HepG2 (cell line): ENCODE measurements around the gene CDK9. TPM values are rescaled to one million over a fixed set of nuclear protein-coding genes. Genes with fewer than 3 reads are reported as not detected.
A peak's percentile ranks its signal among the peaks of the same experiment; 100 is the strongest.

Experiments used
- DPF2 ChIP-seq: sonication (generic); formaldehyde crosslinking; IDR thresholded peaks from 2 replicates; pipeline ENCODE4 v1.4.0; 2020; ENCODE audit warnings: mild to moderate bottlenecking, low read depth, missing genetic modification reagents, borderline replicate concordance
- E2F5 ChIP-seq: sonication (generic); formaldehyde crosslinking; conservative IDR thresholded peaks from 2 replicates; pipeline ENCODE4 v1.4.0; 2020; ENCODE audit warnings: missing genetic modification reagents
- ELF4 ChIP-seq: sonication (generic); formaldehyde crosslinking; IDR thresholded peaks from 2 replicates; pipeline ENCODE4 v1.5.0; 2020; ENCODE audit warnings: missing genetic modification reagents, mild to moderate bottlenecking, moderate library complexity, borderline replicate concordance
- EZH2 ChIP-seq: conservative IDR thresholded peaks from 2 replicates; pipeline ENCODE4 v1.6.1; 2012; ENCODE audit warnings: mild to moderate bottlenecking, low read depth, low read length, moderate library complexity
- GATAD2A ChIP-seq: IDR thresholded peaks from 2 replicates; pipeline ENCODE4 v1.6.1; 2016
- HDAC2 ChIP-seq: sonication (generic); formaldehyde crosslinking; IDR thresholded peaks from 2 replicates; pipeline ENCODE4 v1.4.0; 2020; ENCODE audit warnings: missing genetic modification reagents
- MBD4 ChIP-seq: IDR thresholded peaks from 2 replicates; pipeline ENCODE4 v1.6.1; 2012; ENCODE audit warnings: low read length, inconsistent platforms, borderline replicate concordance
- NAIF1 ChIP-seq: sonication (generic); formaldehyde crosslinking; IDR thresholded peaks from 2 replicates; pipeline ENCODE4 v1.5.0; 2020; ENCODE audit warnings: mild to moderate bottlenecking, missing genetic modification reagents, borderline replicate concordance
- NR2C2 ChIP-seq: sonication (generic); formaldehyde crosslinking; IDR thresholded peaks from 2 replicates; pipeline ENCODE4 v1.4.0; 2020; ENCODE audit warnings: missing genetic modification reagents, mild to moderate bottlenecking, moderate library complexity, borderline replicate concordance
- PLSCR1 ChIP-seq: sonication (generic); formaldehyde crosslinking; IDR thresholded peaks from 2 replicates; pipeline ENCODE4 v1.5.0; 2020; ENCODE audit warnings: missing genetic modification reagents, mild to moderate bottlenecking, borderline replicate concordance
- RBFOX2 ChIP-seq: fragments of 200-400 bp; formaldehyde crosslinking; IDR thresholded peaks from 2 replicates; pipeline ENCODE4 v1.6.1; 2017; ENCODE audit warnings: low read depth, mild to moderate bottlenecking, low read length
- RFX1 ChIP-seq: fragments of 450-650 bp; IDR thresholded peaks from 2 replicates; pipeline ENCODE4 v1.6.1; 2017
- SP5 ChIP-seq: IDR thresholded peaks from 2 replicates; pipeline ENCODE4 v1.6.1; 2016; ENCODE audit warnings: low read depth, borderline replicate concordance
- TFAP4 ChIP-seq: sonication (generic); IDR thresholded peaks from 2 replicates; pipeline ENCODE4 v1.6.1; 2016; ENCODE audit warnings: low read depth, borderline replicate concordance
- ZBTB7B ChIP-seq: sonication (generic); formaldehyde crosslinking; IDR thresholded peaks from 2 replicates; pipeline ENCODE4 v1.4.0; 2020; ENCODE audit warnings: missing genetic modification reagents
- ZNF318 ChIP-seq: sonication (generic); formaldehyde crosslinking; IDR thresholded peaks from 2 replicates; pipeline ENCODE4 v1.4.0; 2020; ENCODE audit warnings: mild to moderate bottlenecking, missing genetic modification reagents
- ZNF614 ChIP-seq: IDR thresholded peaks from 2 replicates; pipeline ENCODE4 v1.6.1; 2018; ENCODE audit warnings: missing biosample characterization, missing genetic modification reagents, inconsistent platforms, borderline replicate concordance
- ZNF7 ChIP-seq: IDR thresholded peaks from 2 replicates; pipeline ENCODE4 v1.6.1; 2016; ENCODE audit warnings: missing biosample characterization, missing genetic modification reagents
- ZNF788 ChIP-seq: sonication (generic); formaldehyde crosslinking; IDR thresholded peaks from 2 replicates; pipeline ENCODE4 v1.5.0; 2020; ENCODE audit warnings: mild to moderate bottlenecking, missing genetic modification reagents, borderline replicate concordance
- polyA plus RNA-seq, 8 experiments: library from polyadenylated mRNA; depleted of rRNA in 3 of 8; stranded (reverse) in 7 of 8; unstranded in 1 of 8; fragments of >200 nt; fragmentation: Illumina TruSeq in 4 of 8; extraction: Trizol in 4 of 8; gene quantifications; 2 replicates each; pipeline versions ENCODE4 v1.2.1 to v1.2.3, GENCODE V29; 2011 to 2016; ENCODE audit warnings: low read depth in 4 of 8, missing spikeins in 1 of 8, mixed read lengths in 1 of 8; ENCODE audit not compliant: insufficient read depth in 1 of 8
- total RNA-seq, 5 experiments: library from RNA; depleted of rRNA; stranded (reverse); fragments of >200 nt; fragmentation: Illumina TruSeq; extraction: Trizol; gene quantifications; 2 replicates each; pipeline ENCODE4 v1.2.3, GENCODE V29; 2016; ENCODE audit warnings: low read depth in 1 of 5

The CDK9 gene
- total and polyA plus RNA-seq, 2 of the 13 experiments (the other 11 are each of a cell fraction or from before 2014, with no cell fraction given), result 16.8 to 21.5 TPM

GRCh38 chr9:127838375-127839078 is 52.7 kb downstream of the CDK9 start (continued):
- TF ChIP-seq NAIF1 (CRISPR knock-in tag) (no peak), ZNF788 (CRISPR knock-in tag) (no peak), ELF4 (CRISPR knock-in tag) (no peak), PLSCR1 (CRISPR knock-in tag) (no peak), ZNF318 (no peak), RBFOX2 (peak; percentile 25; the same call in 1 of the 2 replicates), EZH2 (no peak), ZNF614 (CRISPR knock-in tag) (no peak; the same call in 1 of the 2 replicates), RFX1 (no peak), E2F5 (CRISPR knock-in tag) (no peak), NR2C2 (CRISPR knock-in tag) (0 out of 2 replicates have a peak, but pooled peaks have one; percentile 38), DPF2 (CRISPR knock-in tag) (no peak), ZNF7 (CRISPR knock-in tag) (no peak), TFAP4 (no peak; the same call in 1 of the 2 replicates), GATAD2A (0 out of 2 replicates have a peak, but pooled peaks have one; percentile 14), ZBTB7B (CRISPR knock-in tag) (0 out of 2 replicates have a peak, but pooled peaks have one; percentile 37), SP5 (CRISPR knock-in tag) (no peak), MBD4 (no peak), HDAC2 (no peak)
